ENCODE measurements around the gene PMPCA.

DNA sequence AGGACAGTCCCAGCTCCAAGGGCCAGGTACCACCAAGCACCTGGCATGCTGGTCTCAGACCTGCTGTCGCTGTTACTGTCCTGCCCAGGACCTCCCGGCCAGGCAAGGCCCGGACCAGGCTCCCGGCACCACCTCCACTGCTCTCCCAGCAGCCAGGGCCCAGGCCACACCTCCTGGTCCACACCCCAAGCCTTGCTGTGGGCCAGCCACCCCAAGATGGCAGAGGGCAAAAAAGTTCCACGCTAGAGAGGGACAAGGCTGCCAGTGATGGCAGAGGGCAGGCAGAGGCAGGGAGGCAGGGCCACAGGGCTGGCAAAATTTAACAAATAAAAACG, 48.0 kb upstream of the PMPCA start:
- TF ChIP-seq, protein P1, sequence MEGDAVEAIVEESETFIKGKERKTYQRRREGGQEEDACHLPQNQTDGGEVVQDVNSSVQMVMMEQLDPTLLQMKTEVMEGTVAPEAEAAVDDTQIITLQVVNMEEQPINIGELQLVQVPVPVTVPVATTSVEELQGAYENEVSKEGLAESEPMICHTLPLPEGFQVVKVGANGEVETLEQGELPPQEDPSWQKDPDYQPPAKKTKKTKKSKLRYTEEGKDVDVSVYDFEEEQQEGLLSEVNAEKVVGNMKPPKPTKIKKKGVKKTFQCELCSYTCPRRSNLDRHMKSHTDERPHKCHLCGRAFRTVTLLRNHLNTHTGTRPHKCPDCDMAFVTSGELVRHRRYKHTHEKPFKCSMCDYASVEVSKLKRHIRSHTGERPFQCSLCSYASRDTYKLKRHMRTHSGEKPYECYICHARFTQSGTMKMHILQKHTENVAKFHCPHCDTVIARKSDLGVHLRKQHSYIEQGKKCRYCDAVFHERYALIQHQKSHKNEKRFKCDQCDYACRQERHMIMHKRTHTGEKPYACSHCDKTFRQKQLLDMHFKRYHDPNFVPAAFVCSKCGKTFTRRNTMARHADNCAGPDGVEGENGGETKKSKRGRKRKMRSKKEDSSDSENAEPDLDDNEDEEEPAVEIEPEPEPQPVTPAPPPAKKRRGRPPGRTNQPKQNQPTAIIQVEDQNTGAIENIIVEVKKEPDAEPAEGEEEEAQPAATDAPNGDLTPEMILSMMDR (IDR thresholded peaks at IDR 0.05): no peak
- TF ChIP-seq POLR2A (IDR thresholded peaks at IDR 0.05): no peak

Measured in testis (tissue), 2 donors.